HCT116 (cell line): Measurements from ENCODE around the gene FGF3. TPM values are rescaled to one million over a fixed set of nuclear protein-coding genes. Genes with fewer than 3 reads are reported as not detected.

Experiments
- ATAC-seq: fragments of 200-7000 bp; cut with Tn5 transposase; 2 replicates; pipeline ENCODE4 v1.9.1; 2020; ENCODE audit warnings: mild to moderate bottlenecking, moderate library complexity
- BruUV-seq: library from RNA; stranded (reverse); fragments of 400-500 nt; replicated peaks from 2 replicates; lab custom pipeline; 2021; lab: Mats Ljungman, UMichigan
- CTCF ChIA-PET: fragments of 300-600 bp; sonication (Branson Sonifier 250); formaldehyde crosslinking; loops from one replicate; lab custom pipeline; 2021; ENCODE audit warnings: antibody characterized with exemption; lab: Charles Lee
- POLR2A ChIA-PET: fragments of 300-600, 350-600 bp; sonication (Branson Sonifier 250); formaldehyde crosslinking; loops from one replicate; lab custom pipeline; 2021; ENCODE audit warnings: antibody characterized with exemption; lab: Charles Lee
- RAD21 ChIA-PET, 2 experiments: fragments of 300-600 bp; sonication (Branson Sonifier 250); formaldehyde crosslinking; loops; one replicate each; lab custom pipeline; 2023; ENCODE audit warnings: low total read pairs in 2 of 2; ENCODE audit not compliant: uncharacterized antibody in 2 of 2, unreplicated experiment in 2 of 2, low non-redundant PET in 1 of 2; lab: Charles Lee
- DNase-seq: peaks from one replicate; pipeline ENCODE4 v3.0.0-alpha.2; 2010; ENCODE audit warnings: low read depth, low spot score
- H2AFZ ChIP-seq: fragments of 200-600 bp; shearing (Covaris generic), sonication (generic); 2 replicates; pipeline ENCODE4 v1.6.1; 2017; ENCODE audit warnings: low read depth, mixed run types, mixed read lengths, antibody characterized with exemption, low read length; ENCODE audit not compliant: poor library complexity, severe bottlenecking
- H3K27ac ChIP-seq: 2 replicates; pipeline ENCODE4 v1.5.1; 2012; ENCODE audit warnings: low read depth, low read length
- H3K27me3 ChIP-seq: fragments of 200-600 bp; sonication (generic); 2 replicates; pipeline ENCODE4 v1.6.1; 2016; ENCODE audit warnings: mixed run types, low read length, mixed read lengths; ENCODE audit not compliant: insufficient read depth
- H3K36me3 ChIP-seq, 2 experiments: fragments of 200-500 bp in 1 of 2; fragments of 200-600 bp in 1 of 2; sonication (Bioruptor generic) in 1 of 2; sonication (generic) in 1 of 2; 2 replicates each; pipeline versions ENCODE4 v1.5.1 to v1.6.1; 2014 to 2016; ENCODE audit warnings: low read length in 2 of 2, inconsistent platforms in 1 of 2, mixed read lengths in 1 of 2, mixed run types in 1 of 2; ENCODE audit not compliant: insufficient read depth in 2 of 2, control insufficient read depth in 1 of 2
- H3K4me1 ChIP-seq, 2 experiments: fragments of 200-600 bp in 1 of 2; sonication (generic) in 1 of 2; 2 replicates each; pipeline versions ENCODE4 v1.5.1 to v1.6.1; 2012 to 2017; ENCODE audit warnings: low read length in 2 of 2, inconsistent platforms in 1 of 2, mild to moderate bottlenecking in 1 of 2, mixed read lengths in 1 of 2, mixed run types in 1 of 2, moderate library complexity in 1 of 2; ENCODE audit not compliant: insufficient read depth in 2 of 2, control insufficient read depth in 1 of 2
- H3K4me2 ChIP-seq: fragments of 200-600 bp; sonication (generic); 2 replicates; pipeline ENCODE4 v1.6.1; 2017; ENCODE audit warnings: mixed run types, low read length, mixed read lengths
- H3K4me3 ChIP-seq, 2 experiments: fragments of 200-600 bp in 1 of 2; sonication (generic) in 1 of 2; replicated peaks in 1 of 2; 2 replicates each; pipeline ENCODE4 v1.5.1; 2011 to 2016; ENCODE audit warnings: low read length in 2 of 2, control low read depth in 1 of 2, low read depth in 1 of 2, mild to moderate bottlenecking in 1 of 2, mixed read lengths in 1 of 2, mixed run types in 1 of 2
- H3K79me2 ChIP-seq: fragments of 200-600 bp; sonication (generic); 2 replicates; pipeline ENCODE4 v1.6.1; 2017; ENCODE audit warnings: mild to moderate bottlenecking, mixed run types, low read length, moderate library complexity, mixed read lengths; ENCODE audit not compliant: insufficient read depth
- H3K9ac ChIP-seq: fragments of 200-600 bp; sonication (generic); 2 replicates; pipeline ENCODE4 v1.6.1; 2016; ENCODE audit warnings: low read length, mixed read lengths
- H3K9me2 ChIP-seq: fragments of 200-600 bp; sonication (generic), shearing (Covaris generic); 2 replicates; pipeline ENCODE4 v1.6.1; 2017; ENCODE audit warnings: mixed run types, mild to moderate bottlenecking, moderate library complexity; ENCODE audit not compliant: insufficient read depth
- H3K9me3 ChIP-seq, 2 experiments: fragments of 200-500 bp in 1 of 2; fragments of 200-600 bp in 1 of 2; sonication (Bioruptor generic) in 1 of 2; sonication (generic) in 1 of 2; 2 replicates each; pipeline ENCODE4 v1.6.1; 2014 to 2017; ENCODE audit warnings: low read length in 2 of 2, mixed read lengths in 2 of 2, inconsistent platforms in 1 of 2, low read depth in 1 of 2, mild to moderate bottlenecking in 1 of 2, mixed run types in 1 of 2, moderate library complexity in 1 of 2; ENCODE audit not compliant: control insufficient read depth in 1 of 2, insufficient read depth in 1 of 2
- H4K20me1 ChIP-seq: fragments of 200-600 bp; sonication (generic), shearing (Covaris generic); 2 replicates; pipeline ENCODE4 v1.6.1; 2017; ENCODE audit warnings: mixed run types, mild to moderate bottlenecking, moderate library complexity; ENCODE audit not compliant: insufficient read depth
- EZH2 ChIP-seq: fragments of 200-600 bp; sonication (generic); IDR thresholded peaks from 2 replicates; pipeline ENCODE4 v1.6.1; 2017; ENCODE audit warnings: antibody characterized with exemption, mixed run types
- JUND ChIP-seq: IDR thresholded peaks from 2 replicates; pipeline ENCODE4 v1.6.1; 2012
- POLR2AphosphoS5 ChIP-seq: IDR thresholded peaks from 2 replicates; pipeline ENCODE4 v1.6.1; 2011; ENCODE audit warnings: mild to moderate bottlenecking, low read depth, low read length, moderate library complexity
- RAD21 ChIP-seq: IDR thresholded peaks from 2 replicates; pipeline ENCODE4 v1.6.1; 2012; ENCODE audit warnings: low read depth, mild to moderate bottlenecking
- TCF7L2 ChIP-seq: IDR thresholded peaks from 2 replicates; pipeline ENCODE4 v1.7.0; 2011; ENCODE audit warnings: borderline replicate concordance, inconsistent platforms; ENCODE audit not compliant: insufficient read depth, insufficient read length; ENCODE audit errors: extremely low read depth
- YY1 ChIP-seq: IDR thresholded peaks from 2 replicates; pipeline ENCODE4 v1.6.1; 2011; ENCODE audit warnings: low read length, low read depth, moderate library complexity, mild to moderate bottlenecking; ENCODE audit not compliant: insufficient replicate concordance; ENCODE audit errors: extremely low read depth
- ZFX ChIP-seq: fragments of 450-650 bp; IDR thresholded peaks from 2 replicates; pipeline ENCODE4 v1.6.1; 2017
- ZNF274 ChIP-seq: fragments of 200-500 bp; sonication (Bioruptor generic); IDR thresholded peaks from 2 replicates; pipeline ENCODE4 v1.6.1; 2014; ENCODE audit warnings: mild to moderate bottlenecking, low read depth, low read length, inconsistent platforms
- intact Hi-C: fragments of 100-400 bp; cut with micrococcal nuclease; formaldehyde crosslinking; loops from 2 replicates; pipeline ENCODE4 v1.10.0; 2022
- total RNA-seq: library from RNA; stranded (reverse); gene quantifications from one replicate; pipeline ENCODE4 v1.2.1, GENCODE V29; 2021; ENCODE audit not compliant: unreplicated experiment
- TF ChIP-seq, protein P1 (sequence below): IDR thresholded peaks from 2 replicates; pipeline ENCODE4 v1.6.1; 2011; ENCODE audit warnings: mild to moderate bottlenecking, low read length, moderate library complexity; ENCODE audit not compliant: insufficient replicate concordance; ENCODE audit errors: extremely low read depth
- TF ChIP-seq, protein P2 (sequence below): IDR thresholded peaks from 2 replicates; pipeline ENCODE4 v1.6.1; 2012
- TF ChIP-seq, protein P3 (sequence below): IDR thresholded peaks from 2 replicates; pipeline ENCODE4 v1.6.1; 2012

The FGF3 gene
- total RNA-seq, 1 experiment from 2014 or later: not detected

DNA sequence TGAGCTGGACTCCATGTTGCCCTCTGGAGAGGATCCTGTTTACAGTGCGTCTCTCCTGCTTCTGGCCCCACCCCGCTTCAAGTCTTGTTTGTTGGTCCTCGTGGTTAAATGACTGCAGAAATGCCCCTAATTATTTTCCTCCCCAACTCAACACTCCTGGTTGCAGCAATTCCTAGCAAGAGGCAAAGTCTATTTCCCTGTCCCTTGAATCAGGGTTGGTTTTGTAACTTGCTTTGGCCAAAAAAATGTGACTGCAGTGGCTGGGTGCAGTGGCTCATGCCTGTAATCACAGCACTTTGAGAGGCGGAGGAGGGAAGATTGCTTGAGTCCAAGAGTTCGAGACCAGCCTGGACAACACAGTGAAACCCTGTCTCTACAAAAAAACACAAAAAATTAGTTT is 41.0 kb upstream of the FGF3 start (continued):
- TF ChIP-seq, protein P1, sequence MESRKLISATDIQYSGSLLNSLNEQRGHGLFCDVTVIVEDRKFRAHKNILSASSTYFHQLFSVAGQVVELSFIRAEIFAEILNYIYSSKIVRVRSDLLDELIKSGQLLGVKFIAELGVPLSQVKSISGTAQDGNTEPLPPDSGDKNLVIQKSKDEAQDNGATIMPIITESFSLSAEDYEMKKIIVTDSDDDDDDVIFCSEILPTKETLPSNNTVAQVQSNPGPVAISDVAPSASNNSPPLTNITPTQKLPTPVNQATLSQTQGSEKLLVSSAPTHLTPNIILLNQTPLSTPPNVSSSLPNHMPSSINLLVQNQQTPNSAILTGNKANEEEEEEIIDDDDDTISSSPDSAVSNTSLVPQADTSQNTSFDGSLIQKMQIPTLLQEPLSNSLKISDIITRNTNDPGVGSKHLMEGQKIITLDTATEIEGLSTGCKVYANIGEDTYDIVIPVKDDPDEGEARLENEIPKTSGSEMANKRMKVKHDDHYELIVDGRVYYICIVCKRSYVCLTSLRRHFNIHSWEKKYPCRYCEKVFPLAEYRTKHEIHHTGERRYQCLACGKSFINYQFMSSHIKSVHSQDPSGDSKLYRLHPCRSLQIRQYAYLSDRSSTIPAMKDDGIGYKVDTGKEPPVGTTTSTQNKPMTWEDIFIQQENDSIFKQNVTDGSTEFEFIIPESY: no peak
- no peak for TF ChIP-seq YY1
- TF ChIP-seq ZFX: no peak
- TF ChIP-seq TCF7L2: no peak
- TF ChIP-seq, protein P2, sequence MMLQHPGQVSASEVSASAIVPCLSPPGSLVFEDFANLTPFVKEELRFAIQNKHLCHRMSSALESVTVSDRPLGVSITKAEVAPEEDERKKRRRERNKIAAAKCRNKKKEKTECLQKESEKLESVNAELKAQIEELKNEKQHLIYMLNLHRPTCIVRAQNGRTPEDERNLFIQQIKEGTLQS: no peak
- TF ChIP-seq RAD21: no peak
- TF ChIP-seq EZH2: no peak
- no peak for TF ChIP-seq POLR2AphosphoS5
- TF ChIP-seq, protein P3, sequence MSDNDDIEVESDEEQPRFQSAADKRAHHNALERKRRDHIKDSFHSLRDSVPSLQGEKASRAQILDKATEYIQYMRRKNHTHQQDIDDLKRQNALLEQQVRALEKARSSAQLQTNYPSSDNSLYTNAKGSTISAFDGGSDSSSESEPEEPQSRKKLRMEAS: no peak

DNA sequence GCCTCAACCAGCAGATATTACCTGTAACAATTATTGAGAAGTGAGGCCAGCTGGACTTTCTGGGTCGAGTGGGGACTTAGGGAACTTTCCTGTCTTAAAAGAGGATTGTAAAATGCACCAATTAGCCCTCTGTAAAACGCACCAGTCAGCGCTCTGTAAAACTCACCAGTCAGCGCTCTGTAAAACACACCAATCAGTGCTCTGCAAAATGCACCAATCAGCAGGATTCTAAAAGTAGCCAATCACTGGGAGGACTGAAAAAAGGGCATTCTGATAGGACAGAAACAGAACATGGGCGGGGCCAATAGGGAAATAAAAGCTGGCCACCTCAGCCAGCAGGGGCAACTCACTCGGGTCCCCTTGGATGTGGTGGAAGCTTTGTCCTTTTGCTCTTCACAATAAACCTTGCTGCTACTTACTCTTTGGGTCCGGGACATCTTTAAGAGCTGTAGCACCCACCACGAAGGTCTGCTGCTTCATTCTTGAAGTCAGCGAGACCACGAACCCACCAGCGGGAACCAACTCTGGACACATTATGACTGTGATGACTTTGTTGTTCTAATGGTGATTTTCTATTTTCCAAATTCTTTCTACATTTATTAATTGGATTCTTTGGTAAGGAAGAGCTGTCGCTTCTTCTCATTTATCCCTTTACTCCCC is 40.2 kb upstream of the FGF3 start:
- DNase-seq: no peak

More for the DNA sequence above, 40.2 kb upstream of the FGF3 start:
- POLR2A ChIA-PET: no interaction called here
- Histone ChIP-seq H3K36me3 (no peaks in the 10 kb centered on the region), H3K4me1 (peaks cover 0 to 11% of the 10 kb centered on the region in 2 experiments; a peak in 2 of 4 replicates), H3K27ac (no peak overlapping the region), H3K79me2 (no peaks in the 10 kb centered on the region), H3K9me3 (no peaks in the 10 kb centered on the region), H3K9ac (no peak overlapping the region), H3K4me3 (no peak overlapping the region), H3K9me2 (no peaks in the 10 kb centered on the region)
- 0 out of 2 replicates have a peak, but pooled peaks have one; percentile 27 for ATAC-seq
- intact Hi-C loops: no loop called here
- no TSS peak for BruUV-seq
- no peak for TF ChIP-seq EZH2
- TF ChIP-seq ZNF274: no peak
- no peak for TF ChIP-seq TCF7L2
- TF ChIP-seq JUND: no peak
- TF ChIP-seq, protein P3: no peak
- TF ChIP-seq, protein P2: no peak
- no peak for TF ChIP-seq YY1
- TF ChIP-seq, all 23 proteins: peak for 0
- Histone ChIP-seq H3K4me2 (no peak overlapping the region), H3K27me3 (no peaks in the 10 kb centered on the region), H2AFZ (no peak overlapping the region), H4K20me1 (no peaks in the 10 kb centered on the region)
- CTCF ChIA-PET: no interaction called here
- RAD21 ChIA-PET: no interaction called here
